Activated CD4-positive, alpha-beta memory T cell treated with anti-CD3 and anti-CD28 coated beads, Interleukin-2, amount 10 ng/mL, durations not matched to agents 7 days and 5 days (primary cell): ENCODE measurements around the gene FBXO39. TPM values are rescaled to one million over a fixed set of nuclear protein-coding genes. Genes with fewer than 3 reads are reported as not detected.
"Not testable (repeated sequence)": the region's sequence is repeated elsewhere in the genome, so short reads cannot be mapped to it uniquely, and the experiment has no call there.

Source experiments
- CTCF ChIA-PET: fragments of 350-600 bp; sonication (Branson Sonifier 250); formaldehyde crosslinking; loops from one replicate; lab custom pipeline; 2021; ENCODE audit warnings: antibody characterized with exemption, inconsistent platforms; lab: Charles Lee
- POLR2A ChIA-PET: fragments of 350-600 bp; sonication (Branson Sonifier 250); formaldehyde crosslinking; loops from one replicate; lab custom pipeline; 2021; ENCODE audit warnings: antibody characterized with exemption; lab: Charles Lee
- DNase-seq: peaks from one replicate; pipeline ENCODE4 v3.0.0-alpha.2; 2020
- H3K27ac Mint-ChIP-seq: one replicate; pipeline ENCODE4 v1.8.0; 2021; ENCODE audit warnings: mild to moderate bottlenecking, mixed read lengths
- H3K27me3 Mint-ChIP-seq: one replicate; pipeline ENCODE4 v1.8.0; 2021; ENCODE audit warnings: mixed read lengths
- H3K36me3 Mint-ChIP-seq: one replicate; pipeline ENCODE4 v1.8.0; 2021; ENCODE audit warnings: low read depth, mixed read lengths
- H3K4me1 Mint-ChIP-seq: one replicate; pipeline ENCODE4 v1.8.0; 2021; ENCODE audit warnings: mixed read lengths
- H3K4me3 Mint-ChIP-seq: one replicate; pipeline ENCODE4 v1.8.0; 2021; ENCODE audit warnings: mild to moderate bottlenecking, mixed read lengths
- H3K9me3 Mint-ChIP-seq: one replicate; pipeline ENCODE4 v1.8.0; 2021; ENCODE audit warnings: mixed read lengths
- total RNA-seq, 2 experiments: library from RNA; stranded (reverse); gene quantifications; one replicate each; pipeline ENCODE4 v1.2.3, GENCODE V29; 2021

Gene FBXO39
- total RNA-seq, 2 experiments from 2014 or later: 1.1 to 1.7 TPM

- Mint-ChIP-seq H3K36me3 (no peaks in the 10 kb centered on the region), H3K9me3 (no peaks in the 10 kb centered on the region), H3K4me1 (peaks cover 7% of the 10 kb centered on the region), H3K4me3 (no peak overlapping the region), H3K27me3 (peaks cover 27% of the 10 kb centered on the region), H3K27ac (no peak overlapping the region)
- CTCF ChIA-PET: no interaction called here
- DNase-seq: no peak
- POLR2A ChIA-PET: no interaction called here
Measured at GRCh38 chr17:6796017-6796886, 20.2 kb downstream of the FBXO39 start.

GRCh38 chr17:6796887-6797490 lies 21.0 kb downstream of the FBXO39 start:
- H3K36me3 Mint-ChIP-seq: no peaks in the 10 kb centered on the region
- no peak overlapping the region for H3K27ac Mint-ChIP-seq
- ChIA-PET POLR2A (no interaction called here), CTCF (no interaction called here)
- DNase-seq: no peak
- no peaks in the 10 kb centered on the region for H3K9me3 Mint-ChIP-seq
- H3K4me1 Mint-ChIP-seq: peaks cover 7% of the 10 kb centered on the region
- H3K4me3 Mint-ChIP-seq: no peak overlapping the region
- H3K27me3 Mint-ChIP-seq: peaks cover 22% of the 10 kb centered on the region

- ChIA-PET POLR2A (no interaction called here), CTCF (no interaction called here)
- Mint-ChIP-seq H3K4me1 (peaks cover 7% of the 10 kb centered on the region), H3K36me3 (no peaks in the 10 kb centered on the region), H3K9me3 (no peaks in the 10 kb centered on the region), H3K27me3 (peaks cover 14% of the 10 kb centered on the region), H3K27ac (no peak overlapping the region), H3K4me3 (no peak overlapping the region)
- DNase-seq: no peak
Measured at GRCh38 chr17:6797718-6798351, 21.8 kb downstream of the FBXO39 start.

GRCh38 chr17:6799738-6800137 lies 23.7 kb downstream of the FBXO39 start:
- CTCF ChIA-PET: no interaction called here
- peaks cover 10% of the 10 kb centered on the region for H3K27me3 Mint-ChIP-seq
- no peak overlapping the region for H3K27ac Mint-ChIP-seq
- no peaks in the 10 kb centered on the region for H3K9me3 Mint-ChIP-seq
- POLR2A ChIA-PET: no interaction called here
- DNase-seq: no peak
- H3K4me3 Mint-ChIP-seq: no peak overlapping the region
- no peaks in the 10 kb centered on the region for H3K4me1 Mint-ChIP-seq
- no peaks in the 10 kb centered on the region for H3K36me3 Mint-ChIP-seq

- Mint-ChIP-seq H3K27ac (no peak overlapping the region), H3K27me3 (peaks cover 17% of the 10 kb centered on the region), H3K4me3 (no peak overlapping the region), H3K36me3 (no peaks in the 10 kb centered on the region), H3K4me1 (no peaks in the 10 kb centered on the region), H3K9me3 (no peaks in the 10 kb centered on the region)
- ChIA-PET POLR2A (no interaction called here), CTCF (no interaction called here)
- no peak for DNase-seq
Measured at GRCh38 chr17:6800422-6801027, 24.5 kb downstream of the FBXO39 start.

- DNase-seq: no peak
- POLR2A ChIA-PET: no interaction called here
- no peaks in the 10 kb centered on the region for H3K36me3 Mint-ChIP-seq
- H3K9me3 Mint-ChIP-seq: no peaks in the 10 kb centered on the region
- no peak overlapping the region for H3K27ac Mint-ChIP-seq
- no peak overlapping the region for H3K4me3 Mint-ChIP-seq
- no peaks in the 10 kb centered on the region for H3K4me1 Mint-ChIP-seq
- H3K27me3 Mint-ChIP-seq: peaks cover 11% of the 10 kb centered on the region
- CTCF ChIA-PET: no interaction called here
Measured at GRCh38 chr17:6811510-6811909, 35.5 kb downstream of the FBXO39 start.

- H3K36me3 Mint-ChIP-seq: no peaks in the 10 kb centered on the region
- POLR2A ChIA-PET: no interaction called here
- H3K9me3 Mint-ChIP-seq: no peaks in the 10 kb centered on the region
- CTCF ChIA-PET: no interaction called here
- no peak overlapping the region for H3K4me3 Mint-ChIP-seq
- H3K27ac Mint-ChIP-seq: no peak overlapping the region
- H3K4me1 Mint-ChIP-seq: no peaks in the 10 kb centered on the region
- DNase-seq: no peak
- H3K27me3 Mint-ChIP-seq: peaks cover 11% of the 10 kb centered on the region
Measured at GRCh38 chr17:6812295-6812694, 36.3 kb downstream of the FBXO39 start.

GRCh38 chr17:6815775-6816174 lies 39.8 kb downstream of the FBXO39 start:
- no peak overlapping the region for H3K4me3 Mint-ChIP-seq

GRCh38 chr17:6816368-6816767 lies 40.4 kb downstream of the FBXO39 start:
- H3K27me3 Mint-ChIP-seq: peaks cover 15% of the 10 kb centered on the region
- H3K4me1 Mint-ChIP-seq, DNase-seq, POLR2A ChIA-PET, H3K9me3 Mint-ChIP-seq, H3K36me3 Mint-ChIP-seq, H3K27ac Mint-ChIP-seq, H3K4me3 Mint-ChIP-seq: not testable (repeated sequence)
- CTCF ChIA-PET: interaction anchor here (1.1 kb wide), 1 partner anchor 27 kb away, joined by 3 read pairs; no protein-coding TSS in a partner anchor

More at GRCh38 chr17:6815775-6816174, 39.8 kb downstream of the FBXO39 start:
- Mint-ChIP-seq H3K27me3 (peaks cover 13% of the 10 kb centered on the region), H3K36me3 (no peaks in the 10 kb centered on the region), H3K4me1 (no peaks in the 10 kb centered on the region), H3K27ac (no peak overlapping the region), H3K9me3 (no peaks in the 10 kb centered on the region)
- CTCF ChIA-PET: no interaction called here
- no peak for DNase-seq
- POLR2A ChIA-PET: no interaction called here

GRCh38 chr17:6818938-6819337 lies 42.9 kb downstream of the FBXO39 start:
- H3K27ac Mint-ChIP-seq: no peak overlapping the region
- peaks cover 26% of the 10 kb centered on the region for H3K27me3 Mint-ChIP-seq
- POLR2A ChIA-PET: no interaction called here
- DNase-seq: no peak
- H3K4me1 Mint-ChIP-seq: no peaks in the 10 kb centered on the region
- no peaks in the 10 kb centered on the region for H3K36me3 Mint-ChIP-seq
- no peak overlapping the region for H3K4me3 Mint-ChIP-seq
- H3K9me3 Mint-ChIP-seq: no peaks in the 10 kb centered on the region
- CTCF ChIA-PET: no interaction called here

GRCh38 chr17:6823011-6823442 lies 47.0 kb downstream of the FBXO39 start:
- CTCF ChIA-PET: interaction anchor here (0.7 kb wide), 1 partner anchor 732 kb away, joined by 4 read pairs; no protein-coding TSS in a partner anchor

GRCh38 chr17:6830383-6830986 lies 54.5 kb downstream of the FBXO39 start:
- POLR2A ChIA-PET: no interaction called here
- CTCF ChIA-PET: no interaction called here
- DNase-seq: no peak
- Mint-ChIP-seq H3K9me3 (no peaks in the 10 kb centered on the region), H3K27ac (no peak overlapping the region), H3K4me3 (no peak overlapping the region), H3K27me3 (peaks cover 61% of the 10 kb centered on the region), H3K4me1 (peaks cover 5% of the 10 kb centered on the region), H3K36me3 (no peaks in the 10 kb centered on the region)

More at GRCh38 chr17:6823011-6823442, 47.0 kb downstream of the FBXO39 start:
- DNase-seq: no peak
- Mint-ChIP-seq H3K4me3 (no peak overlapping the region), H3K4me1 (no peaks in the 10 kb centered on the region), H3K36me3 (no peaks in the 10 kb centered on the region), H3K9me3 (no peaks in the 10 kb centered on the region), H3K27me3 (peaks cover 43% of the 10 kb centered on the region), H3K27ac (no peak overlapping the region)
- POLR2A ChIA-PET: no interaction called here
